Kidney (tissue), 14 donors: ENCODE results near the gene LY6G5C. TPM values are rescaled to one million over a fixed set of nuclear protein-coding genes. Genes with fewer than 3 reads are reported as not detected.

Experiments used
- DNase-seq, 5 donors: peaks; one replicate each; pipeline ENCODE4 v3.0.0-alpha.2; 2013 to 2020
- FAIRE-seq: peaks from 2 replicates; lab custom pipeline; 2012; peaks lifted over from hg19 to GRCh38; lab: Jason Lieb, UNC
- H3K27ac ChIP-seq, 2 donors: one replicate each; pipeline ENCODE4 v1.7.0; 2013; ENCODE audit warnings: low read depth in 2 of 2, low read length in 2 of 2, inconsistent platforms in 1 of 2
- H3K27me3 ChIP-seq: one replicate; pipeline ENCODE4 v1.7.1; 2013; ENCODE audit warnings: low read length, inconsistent platforms; ENCODE audit not compliant: control insufficient read depth, insufficient read depth
- H3K36me3 ChIP-seq, 3 donors: one replicate each; pipeline versions ENCODE4 v1.7.0 to v1.7.1; 2013; ENCODE audit warnings: low read length in 3 of 3, control low read depth in 1 of 3, inconsistent platforms in 1 of 3; ENCODE audit not compliant: insufficient read depth in 3 of 3, control insufficient read depth in 2 of 3
- H3K4me1 ChIP-seq, 3 donors: one replicate each; pipeline versions ENCODE4 v1.7.0 to v1.7.1; 2013; ENCODE audit warnings: low read length in 3 of 3, inconsistent platforms in 1 of 3, low read depth in 1 of 3; ENCODE audit not compliant: control insufficient read depth in 2 of 3, insufficient read depth in 2 of 3
- H3K4me3 ChIP-seq, 3 donors: one replicate each; pipeline versions ENCODE4 v1.7.0 to v1.8.1; 2013; ENCODE audit warnings: low read length in 3 of 3, control low read depth in 1 of 3, inconsistent platforms in 1 of 3
- H3K9ac ChIP-seq, 3 donors: one replicate each; pipeline versions ENCODE4 v1.7.0 to v1.7.1; 2013; ENCODE audit warnings: low read length in 3 of 3, control low read depth in 1 of 3, inconsistent platforms in 1 of 3
- H3K9me3 ChIP-seq, 3 donors: one replicate each; pipeline versions ENCODE4 v1.7.0 to v1.7.1; 2013; ENCODE audit warnings: low read length in 3 of 3, control low read depth in 1 of 3, inconsistent platforms in 1 of 3; ENCODE audit not compliant: control insufficient read depth in 2 of 3, insufficient read depth in 1 of 3
- CTCF ChIP-seq: IDR thresholded peaks from 3 replicates; pipeline ENCODE4 v1.5.1; 2012; ENCODE audit warnings: mild to moderate bottlenecking, moderate library complexity, borderline replicate concordance; ENCODE audit not compliant: insufficient read depth; ENCODE audit errors: extremely low read depth
- intact Hi-C: fragments of 100-400 bp; cut with DNase I; formaldehyde crosslinking; loops from one replicate; pipeline ENCODE4 v1.11.1; 2022
- microRNA-seq: library from miRNA; unstranded; fragments of <30 nt; microRNA quantifications from one replicate; pipeline ENCODE4 v1.2.0, GENCODE V29; 2020
- polyA plus RNA-seq: library from polyadenylated mRNA; stranded (reverse); fragments of 350-450 nt; fragmentation: Illumina TruSeq; extraction: RNeasy Lipid Tissue Mini Kit (QIAGEN cat#74804); gene quantifications from one replicate; pipeline ENCODE4 v1.2.3, GENCODE V29; 2014; ENCODE audit warnings: low read depth, low replicate concordance; ENCODE audit not compliant: insufficient read depth
- total RNA-seq: library from RNA; stranded (reverse); fragmentation: NEBNext Ultra II Directional; extraction: Animal tissue kit (Norgen Biotek cat#: 25700); gene quantifications from one replicate; pipeline ENCODE4 v1.2.1, GENCODE V29; 2021
- donor health status: control.
- donor health status: control.
- donor health status: control.
- donor health status: control.
- donor health status: control.
- donor health status: DM: yes; HTN: yes; CAD: no.
- donor health status: Normal renal cell carcinoma (clear cell type).

The LY6G5C gene
- total and polyA plus RNA-seq, 2 donors from 2014 or later = 2.5 to 4.6 TPM

GRCh38 chr6:31626952-31627351, 53.9 kb downstream of the LY6G5C start:
- H3K4me3 ChIP-seq = no peak overlapping the region
- intact Hi-C loops = no loop called here
- no peaks in the 10 kb centered on the region for H3K9me3 ChIP-seq
- H3K9ac ChIP-seq = no peak overlapping the region
- DNase-seq (no peak), FAIRE-seq (no peak)
- H3K27ac ChIP-seq = no peak overlapping the region
- TF ChIP-seq CTCF = no peak
- H3K36me3 ChIP-seq = peaks cover 30 to 72% (median 51%) of the 10 kb centered on the region in 3 donors
- peaks cover 0 to 8% (median 4%) of the 10 kb centered on the region in 3 donors for H3K4me1 ChIP-seq
- H3K27me3 ChIP-seq = no peaks in the 10 kb centered on the region

Small RNA genes within 50 kb of the gene (microRNA-seq; reads per million reads assigned to microRNA genes)
- not detected for gene MIR4646
- gene MIR6832 = not detected

Other genes starting within 250 kb of the LY6G5C start
Only the 30 nearest of the 38 such genes appear.
- 295 TPM for gene DDX39B, start 139.1 kb downstream of the LY6G5C start, total RNA-seq
- gene DDX39B, start 139.1 kb downstream of the LY6G5C start, polyA plus RNA-seq = 183 TPM
- gene ATP6V1G2, start 134.5 kb downstream of the LY6G5C start, total RNA-seq = 1.2 TPM
- gene ATP6V1G2, start 134.5 kb downstream of the LY6G5C start, polyA plus RNA-seq = 6.0 TPM
- gene NFKBIL1, start 133.5 kb downstream of the LY6G5C start, total RNA-seq = 20.0 TPM
- gene NFKBIL1, start 133.5 kb downstream of the LY6G5C start, polyA plus RNA-seq = 28.2 TPM
- 0.35 TPM for gene LTA, start 108.8 kb downstream of the LY6G5C start, total RNA-seq
- not detected for gene LTA, start 108.8 kb downstream of the LY6G5C start, polyA plus RNA-seq
- 5.4 TPM for gene TNF, start 105.5 kb downstream of the LY6G5C start, total RNA-seq
- gene TNF, start 105.5 kb downstream of the LY6G5C start, polyA plus RNA-seq = 0.69 TPM
- 18.5 TPM for gene LTB, start 98.6 kb downstream of the LY6G5C start, total RNA-seq
- 6.6 TPM for gene LTB, start 98.6 kb downstream of the LY6G5C start, polyA plus RNA-seq
- gene LST1, start 94.8 kb downstream of the LY6G5C start, total RNA-seq = 31.5 TPM
- 14.8 TPM for gene LST1, start 94.8 kb downstream of the LY6G5C start, polyA plus RNA-seq
- gene NCR3, start 88.1 kb downstream of the LY6G5C start, total RNA-seq = 0.82 TPM
- not detected for gene NCR3, start 88.1 kb downstream of the LY6G5C start, polyA plus RNA-seq
- 44.1 TPM for gene AIF1, start 65.8 kb downstream of the LY6G5C start, total RNA-seq
- 121 TPM for gene AIF1, start 65.8 kb downstream of the LY6G5C start, polyA plus RNA-seq
- gene PRRC2A, start 60.4 kb downstream of the LY6G5C start, total RNA-seq = 159 TPM
- 84.6 TPM for gene PRRC2A, start 60.4 kb downstream of the LY6G5C start, polyA plus RNA-seq
- gene BAG6, start 28.4 kb downstream of the LY6G5C start, total RNA-seq = 232 TPM
- 215 TPM for gene BAG6, start 28.4 kb downstream of the LY6G5C start, polyA plus RNA-seq
- 4.6 TPM for gene APOM, start 25.2 kb downstream of the LY6G5C start, total RNA-seq
- gene APOM, start 25.2 kb downstream of the LY6G5C start, polyA plus RNA-seq = 154 TPM
- 26.5 TPM for gene C6orf47, start 20.3 kb downstream of the LY6G5C start, total RNA-seq
- gene C6orf47, start 20.3 kb downstream of the LY6G5C start, polyA plus RNA-seq = 25.5 TPM
- gene GPANK1, start 16.1 kb downstream of the LY6G5C start, total RNA-seq = 17.7 TPM
- 28.6 TPM for gene GPANK1, start 16.1 kb downstream of the LY6G5C start, polyA plus RNA-seq
- 130 TPM for gene CSNK2B, start 15.0 kb downstream of the LY6G5C start, total RNA-seq
- 270 TPM for gene CSNK2B, start 15.0 kb downstream of the LY6G5C start, polyA plus RNA-seq
- 15.1 TPM for gene LY6G5B, start 11.1 kb downstream of the LY6G5C start, total RNA-seq
- 2.5 TPM for gene LY6G5B, start 11.1 kb downstream of the LY6G5C start, polyA plus RNA-seq
- 48.7 TPM for gene ABHD16A, start 22.3 kb upstream of the LY6G5C start, total RNA-seq
- gene ABHD16A, start 22.3 kb upstream of the LY6G5C start, polyA plus RNA-seq = 50.2 TPM
- not detected for gene LY6G6F, start 25.8 kb upstream of the LY6G5C start, total RNA-seq
- gene LY6G6F, start 25.8 kb upstream of the LY6G5C start, polyA plus RNA-seq = not detected
- gene LY6G6D, start 34.3 kb upstream of the LY6G5C start, total RNA-seq = not detected
- gene LY6G6D, start 34.3 kb upstream of the LY6G5C start, polyA plus RNA-seq = not detected
- gene LY6G6C, start 40.7 kb upstream of the LY6G5C start, total RNA-seq = not detected
- not detected for gene LY6G6C, start 40.7 kb upstream of the LY6G5C start, polyA plus RNA-seq
- 0.60 TPM for gene MPIG6B, start 42.3 kb upstream of the LY6G5C start, total RNA-seq
- gene MPIG6B, start 42.3 kb upstream of the LY6G5C start, polyA plus RNA-seq = not detected
- gene DDAH2, start 48.2 kb upstream of the LY6G5C start, total RNA-seq = 98.9 TPM
- gene DDAH2, start 48.2 kb upstream of the LY6G5C start, polyA plus RNA-seq = 147 TPM
- gene CLIC1, start 55.5 kb upstream of the LY6G5C start, total RNA-seq = 456 TPM
- 489 TPM for gene CLIC1, start 55.5 kb upstream of the LY6G5C start, polyA plus RNA-seq
- 23.7 TPM for gene MSH5, start 58.9 kb upstream of the LY6G5C start, total RNA-seq
- 14.4 TPM for gene MSH5, start 58.9 kb upstream of the LY6G5C start, polyA plus RNA-seq
- gene SAPCD1, start 81.6 kb upstream of the LY6G5C start, total RNA-seq = 6.5 TPM
- 6.8 TPM for gene SAPCD1, start 81.6 kb upstream of the LY6G5C start, polyA plus RNA-seq
- gene VWA7, start 96.3 kb upstream of the LY6G5C start, total RNA-seq = 32.5 TPM
- gene VWA7, start 96.3 kb upstream of the LY6G5C start, polyA plus RNA-seq = 10.2 TPM
- gene VARS1, start 114.7 kb upstream of the LY6G5C start, total RNA-seq = 79.0 TPM
- gene VARS1, start 114.7 kb upstream of the LY6G5C start, polyA plus RNA-seq = 30.3 TPM
- 41.6 TPM for gene LSM2, start 125.9 kb upstream of the LY6G5C start, total RNA-seq
- 70.6 TPM for gene LSM2, start 125.9 kb upstream of the LY6G5C start, polyA plus RNA-seq
- gene HSPA1L, start 134.2 kb upstream of the LY6G5C start, total RNA-seq = 1.7 TPM
- gene HSPA1L, start 134.2 kb upstream of the LY6G5C start, polyA plus RNA-seq = 2.3 TPM
- gene HSPA1A, start 134.5 kb upstream of the LY6G5C start, total RNA-seq = 133 TPM
- 209 TPM for gene HSPA1A, start 134.5 kb upstream of the LY6G5C start, polyA plus RNA-seq